Small intestine (tissue), 7 donors: ENCODE measurements around the gene KRTAP5-2. TPM values are rescaled to one million over a fixed set of nuclear protein-coding genes. Genes with fewer than 3 reads are reported as not detected.
"Not testable (repeated sequence)": the region's sequence is repeated elsewhere in the genome, so short reads cannot be mapped to it uniquely, and the experiment has no call there.

ENCODE experiments used
- DNase-seq, 2 donors: peaks; one replicate each; pipeline versions ENCODE4 v3.0.0 to v3.0.0-alpha.2; 2013
- FAIRE-seq: peaks from 2 replicates; lab custom pipeline; 2012; peaks lifted over from hg19 to GRCh38; lab: Jason Lieb, UNC
- H3K27ac ChIP-seq, 3 donors: one replicate each; pipeline ENCODE4 v1.5.1; 2013; ENCODE audit warnings: low read length in 2 of 3, mild to moderate bottlenecking in 2 of 3, control low read depth in 1 of 3, inconsistent platforms in 1 of 3, low read depth in 1 of 3, moderate library complexity in 1 of 3
- H3K27me3 ChIP-seq, 3 donors: one replicate each; pipeline ENCODE4 v1.6.1; 2013; ENCODE audit warnings: low read length in 3 of 3, inconsistent platforms in 1 of 3; ENCODE audit not compliant: control insufficient read depth in 3 of 3, insufficient read depth in 3 of 3
- H3K36me3 ChIP-seq, 3 donors: one replicate each; pipeline ENCODE4 v1.6.1; 2013; ENCODE audit warnings: low read length in 3 of 3, inconsistent platforms in 1 of 3, low read depth in 1 of 3, mild to moderate bottlenecking in 1 of 3, moderate library complexity in 1 of 3; ENCODE audit not compliant: control insufficient read depth in 3 of 3, insufficient read depth in 2 of 3
- H3K4me1 ChIP-seq, 3 donors: one replicate each; pipeline ENCODE4 v1.6.1; 2013; ENCODE audit warnings: low read length in 2 of 3, inconsistent platforms in 1 of 3, low read depth in 1 of 3, mild to moderate bottlenecking in 1 of 3, moderate library complexity in 1 of 3; ENCODE audit not compliant: control insufficient read depth in 3 of 3, insufficient read depth in 2 of 3
- H3K4me3 ChIP-seq, 3 donors: one replicate each; pipeline ENCODE4 v1.5.1; 2013; ENCODE audit warnings: low read length in 3 of 3, control low read depth in 1 of 3, inconsistent platforms in 1 of 3, low read depth in 1 of 3, mild to moderate bottlenecking in 1 of 3, moderate library complexity in 1 of 3
- H3K9me3 ChIP-seq, 2 donors: one replicate each; pipeline ENCODE4 v1.6.1; 2013; ENCODE audit warnings: low read depth in 1 of 2, low read length in 1 of 2; ENCODE audit not compliant: control insufficient read depth in 2 of 2, insufficient read depth in 1 of 2
- WGBS, 3 donors: extraction: QIAGEN DNeasy Blood & Tissue Kit; methylation state at CpG; one replicate each; pipeline ENCODE4 v1.1.7; 2013; 5-methylcytosine and 5-hydroxymethylcytosine counted together
- polyA plus RNA-seq, 4 donors: library from polyadenylated mRNA; stranded (reverse) in 3 of 4; unstranded in 1 of 4; fragments of 200-250 nt in 3 of 4; fragments of 120-200 nt in 1 of 4; gene quantifications; one replicate each; pipeline versions ENCODE4 v1.2.1 to v1.2.3, GENCODE V29; 2013
- donor health status: healthy with polysubstance abuse.
- donor health status: control.
- donor health status: control.
- donor health status: Bipolar disorder and iron deficiency.
- donor health status: healthy.

The KRTAP5-2 gene
- polyA plus RNA-seq, 4 donors, result 0.07 TPM; not detected in 3

GRCh38 chr11:1592628-1593027 is 5.5 kb downstream of the KRTAP5-2 start:
- H3K4me1 ChIP-seq, result peaks cover 0 to 5% (median 0%) of the 10 kb centered on the region in 3 donors
- H3K36me3 ChIP-seq, result no peaks in the 10 kb centered on the region
- H3K27ac ChIP-seq, result no peak overlapping the region
- DNase-seq (no peak), FAIRE-seq (no peak)
- no peaks in the 10 kb centered on the region for H3K9me3 ChIP-seq
- 76 to 80% (median 77%) methylated on average over 9 of the region's 9 CpGs for WGBS, 3 donors
- H3K27me3 ChIP-seq, result peaks cover 0 to 4% (median 0%) of the 10 kb centered on the region in 3 donors
- H3K4me3 ChIP-seq, result no peak overlapping the region

- FAIRE-seq (no peak), DNase-seq (no peak)
- no peak overlapping the region for H3K27ac ChIP-seq
These were observed 8.1 kb downstream of the KRTAP5-2 start for GRCh38 chr11:1589996-1590395.

GRCh38 chr11:1589191-1589963 is 8.7 kb downstream of the KRTAP5-2 start:
- not testable (repeated sequence) for H3K27ac ChIP-seq, H3K36me3 ChIP-seq, H3K4me3 ChIP-seq, H3K4me1 ChIP-seq, H3K27me3 ChIP-seq, FAIRE-seq, DNase-seq, H3K9me3 ChIP-seq
- 31 to 56% (median 33%) methylated on average over 8 of the region's 10 CpGs for WGBS, 3 donors

More at GRCh38 chr11:1589996-1590395, 8.1 kb downstream of the KRTAP5-2 start:
- H3K27me3 ChIP-seq, result peaks cover 0 to 4% (median 0%) of the 10 kb centered on the region in 3 donors
- WGBS, 3 donors, result 93 to 97% (median 95%) methylated on average over 6 of the region's 6 CpGs
- no peaks in the 10 kb centered on the region for H3K9me3 ChIP-seq
- H3K36me3 ChIP-seq, result peaks cover 0 to 5% (median 0%) of the 10 kb centered on the region in 3 donors
- H3K4me3 ChIP-seq, result no peak overlapping the region
- no peaks in the 10 kb centered on the region for H3K4me1 ChIP-seq

- H3K27me3 ChIP-seq, result no peaks in the 10 kb centered on the region
- H3K4me1 ChIP-seq, result no peaks in the 10 kb centered on the region
- H3K9me3 ChIP-seq, result peaks cover 0 to 3% of the 10 kb centered on the region in 2 donors
- DNase-seq (no peak), FAIRE-seq (no peak)
- no peak overlapping the region for H3K27ac ChIP-seq
- H3K4me3 ChIP-seq, result no peak overlapping the region
- peaks cover 0 to 5% (median 0%) of the 10 kb centered on the region in 3 donors for H3K36me3 ChIP-seq
- WGBS, 3 donors, result 73 to 82% (median 82%) methylated on average over 2 of the region's 2 CpGs
These were observed 11.4 kb downstream of the KRTAP5-2 start for GRCh38 chr11:1586699-1587098.

- H3K36me3 ChIP-seq, FAIRE-seq, H3K4me3 ChIP-seq, H3K4me1 ChIP-seq, H3K27ac ChIP-seq, DNase-seq, H3K27me3 ChIP-seq: not testable (repeated sequence)
- H3K9me3 ChIP-seq, result peaks cover 0 to 12% of the 10 kb centered on the region in 2 donors
- 58 to 88% (median 66%) methylated on average over 7 to 9 of the region's 9 CpGs for WGBS, 3 donors
These were observed 13.3 kb downstream of the KRTAP5-2 start, which contains the start of gene KRTAP5-1 for GRCh38 chr11:1584661-1585370. TSS of gene KRTAP5-1 (minus strand) at chr11:1585283. CDS start at chr11:1585249, 34 bp downstream.

- not testable (repeated sequence) for DNase-seq, FAIRE-seq, H3K36me3 ChIP-seq, H3K27me3 ChIP-seq, H3K4me1 ChIP-seq, H3K4me3 ChIP-seq, H3K27ac ChIP-seq
- H3K9me3 ChIP-seq, result peaks cover 0 to 21% of the 10 kb centered on the region in 2 donors
- WGBS, 3 donors, result 74 to 85% (median 77%) methylated on average over 2 of the region's 2 CpGs
These were observed 15.2 kb downstream of the KRTAP5-2 start for GRCh38 chr11:1582909-1583308.

GRCh38 chr11:1581976-1582375 is 16.1 kb downstream of the KRTAP5-2 start:
- Histone ChIP-seq H3K36me3 (peaks cover 0 to 6% (median 0%) of the 10 kb centered on the region in 3 donors), H3K27ac (no peak overlapping the region), H3K4me3 (no peak overlapping the region), H3K4me1 (no peaks in the 10 kb centered on the region), H3K9me3 (peaks cover 0 to 21% of the 10 kb centered on the region in 2 donors), H3K27me3 (no peaks in the 10 kb centered on the region)
- WGBS, 3 donors, result 86 to 89% (median 87%) methylated on average over 9 of the region's 9 CpGs
- FAIRE-seq (no peak), DNase-seq (no peak)

GRCh38 chr11:1576825-1577224 is 21.3 kb downstream of the KRTAP5-2 start:
- H3K36me3 ChIP-seq, result peaks cover 0 to 2% (median 0%) of the 10 kb centered on the region in 3 donors
- peaks cover 0 to 14% (median 0%) of the 10 kb centered on the region in 3 donors for H3K27me3 ChIP-seq
- H3K4me1 ChIP-seq, result peaks cover 0 to 17% (median 2%) of the 10 kb centered on the region in 3 donors
- no peak overlapping the region for H3K27ac ChIP-seq
- H3K9me3 ChIP-seq, result peaks cover 0 to 19% of the 10 kb centered on the region in 2 donors
- no peak overlapping the region for H3K4me3 ChIP-seq
- DNase-seq, result no peak
- WGBS, 3 donors, result 79 to 85% (median 79%) methylated on average over 6 of the region's 6 CpGs
- no peak for FAIRE-seq
